AG04450 (cell line): Measurements from ENCODE around the gene TMEM175. TPM values are rescaled to one million over a fixed set of nuclear protein-coding genes. Genes with fewer than 3 reads are reported as not detected.

Experiments
- CTCF ChIA-PET: fragments of 300-600, 350-600 bp; formaldehyde crosslinking; extraction: SDS; loops from one replicate; lab custom pipeline; 2022; ENCODE audit warnings: antibody characterized with exemption, inconsistent platforms; lab: Charles Lee
- POLR2A ChIA-PET: fragments of 350-600 bp; formaldehyde crosslinking; extraction: SDS; loops from one replicate; lab custom pipeline; 2021; ENCODE audit warnings: antibody characterized with exemption, inconsistent platforms; lab: Yijun Ruan, JAX
- DNase-seq: peaks from one replicate; pipeline ENCODE4 v3.0.0-alpha.2; 2011; ENCODE audit warnings: low read depth, low spot score
- H3K27ac ChIP-seq: one replicate; pipeline ENCODE4 v1.5.1; 2012; ENCODE audit warnings: low read depth, low read length, control low read depth
- H3K27me3 ChIP-seq: one replicate; pipeline ENCODE4 v1.6.0; 2012; ENCODE audit warnings: low read length; ENCODE audit not compliant: control insufficient read depth, insufficient read depth
- H3K4me3 ChIP-seq: 2 replicates; pipeline ENCODE4 v1.5.1; 2011; ENCODE audit warnings: mild to moderate bottlenecking, low read depth, low read length, control low read depth
- H3K9me3 ChIP-seq: 2 replicates; pipeline ENCODE4 v1.5.1; 2012; ENCODE audit warnings: low read length; ENCODE audit not compliant: control insufficient read depth, insufficient read depth
- CTCF ChIP-seq: IDR thresholded peaks from 2 replicates; pipeline ENCODE4 v1.5.1; 2011; ENCODE audit warnings: low read depth, low read length, control low read depth, inconsistent platforms
- polyA plus RNA-seq: library from polyadenylated mRNA; depleted of rRNA; stranded (reverse); fragments of >200 nt; gene quantifications from 2 replicates; pipeline ENCODE4 v1.2.3, GENCODE V29; 2011

TMEM175 gene
- polyA plus RNA-seq, 1 experiment, result 27.9 TPM

GRCh38 chr4:903066-904046, 28.9 kb upstream of the TMEM175 start:
- no peak overlapping the region for H3K4me3 ChIP-seq
- no peak for DNase-seq
- no peak overlapping the region for H3K27ac ChIP-seq
- TF ChIP-seq CTCF, result no peak
- CTCF ChIA-PET, result no interaction called here
- H3K9me3 ChIP-seq, result peaks cover 16% of the 10 kb centered on the region; the same call in 1 of the 2 replicates
- POLR2A ChIA-PET, result no interaction called here
- H3K27me3 ChIP-seq, result no peaks in the 10 kb centered on the region

- Histone ChIP-seq H3K4me3 (no peak overlapping the region), H3K27ac (no peak overlapping the region), H3K27me3 (no peaks in the 10 kb centered on the region), H3K9me3 (peaks cover 16% of the 10 kb centered on the region; the same call in 1 of the 2 replicates)
- TF ChIP-seq CTCF, result no peak
- no peak for DNase-seq
- ChIA-PET POLR2A (no interaction called here), CTCF (no interaction called here)
Measured at GRCh38 chr4:905485-906338, 26.5 kb upstream of the TMEM175 start.

GRCh38 chr4:906339-907102, 25.7 kb upstream of the TMEM175 start:
- H3K4me3 ChIP-seq, result no peak overlapping the region
- peaks cover 16% of the 10 kb centered on the region; the same call in 1 of the 2 replicates for H3K9me3 ChIP-seq
- no peak for TF ChIP-seq CTCF
- no peak for DNase-seq
- H3K27me3 ChIP-seq, result no peaks in the 10 kb centered on the region
- H3K27ac ChIP-seq, result no peak overlapping the region
- ChIA-PET POLR2A (no interaction called here), CTCF (no interaction called here)

GRCh38 chr4:907103-907400, 25.2 kb upstream of the TMEM175 start:
- CTCF ChIA-PET, result no interaction called here

More at GRCh38 chr4:907103-907400, 25.2 kb upstream of the TMEM175 start:
- no peak overlapping the region for H3K4me3 ChIP-seq
- TF ChIP-seq CTCF, result no peak
- H3K9me3 ChIP-seq, result peaks cover 16% of the 10 kb centered on the region; the same call in 1 of the 2 replicates
- no peaks in the 10 kb centered on the region for H3K27me3 ChIP-seq
- no peak overlapping the region for H3K27ac ChIP-seq
- POLR2A ChIA-PET, result no interaction called here
- no peak for DNase-seq
